PC-3 (cell line): ENCODE data around the gene WNT1. TPM values are rescaled to one million over a fixed set of nuclear protein-coding genes. Genes with fewer than 3 reads are reported as not detected.

Source experiments
- ATAC-seq: fragments of 200-7000 bp; cut with Tn5 transposase; 2 replicates; pipeline ENCODE4 v1.9.1; 2020; ENCODE audit warnings: mild to moderate bottlenecking, moderate library complexity
- BruUV-seq: library from RNA; stranded (reverse); fragments of 400-500 nt; replicated peaks from 2 replicates; lab custom pipeline; 2021; lab: Mats Ljungman, UMichigan
- CTCF ChIA-PET: fragments of 300-600 bp; sonication (Branson Sonifier 250); formaldehyde crosslinking; loops from one replicate; lab custom pipeline; 2022; ENCODE audit warnings: antibody characterized with exemption; lab: Charles Lee
- POLR2A ChIA-PET: fragments of 300-600 bp; sonication (Branson Sonifier 250); formaldehyde crosslinking; loops from one replicate; lab custom pipeline; 2022; ENCODE audit warnings: antibody characterized with exemption; ENCODE audit not compliant: unreplicated experiment; lab: Charles Lee
- DNase-seq: peaks from one replicate; pipeline ENCODE4 v3.0.0-alpha.2; 2015
- H2AFZ ChIP-seq: fragments of 300-600 bp; sonication (generic); 2 replicates; pipeline ENCODE4 v1.6.0; 2016; ENCODE audit warnings: antibody characterized with exemption, low read length
- H3F3A ChIP-seq: fragments of 300-600 bp; sonication (generic); one replicate; pipeline ENCODE4 v1.6.0; 2017; ENCODE audit warnings: antibody characterized with exemption, low read length, control low read depth, mild to moderate bottlenecking; ENCODE audit not compliant: unreplicated experiment
- H3K27ac ChIP-seq: fragments of 300-600 bp; sonication (generic); 2 replicates; pipeline ENCODE4 v1.5.1; 2016; ENCODE audit warnings: mild to moderate bottlenecking, low read length
- H3K27me3 ChIP-seq: fragments of 300-600 bp; sonication (generic); 2 replicates; pipeline ENCODE4 v1.6.1; 2016; ENCODE audit warnings: low read length, mixed read lengths
- H3K36me3 ChIP-seq: fragments of 300-600 bp; sonication (generic); 2 replicates; pipeline ENCODE4 v1.6.1; 2016; ENCODE audit warnings: low read depth, mixed run types, low read length, mixed read lengths
- H3K4me1 ChIP-seq: fragments of 300-600 bp; sonication (generic); 2 replicates; pipeline ENCODE4 v1.5.1; 2016; ENCODE audit warnings: low read length; ENCODE audit not compliant: insufficient read depth
- H3K4me2 ChIP-seq: fragments of 300-600 bp; sonication (generic); 2 replicates; pipeline ENCODE4 v1.6.0; 2016; ENCODE audit warnings: low read length
- H3K4me3 ChIP-seq: fragments of 300-600 bp; sonication (generic); 2 replicates; pipeline ENCODE4 v1.5.1; 2016; ENCODE audit warnings: mild to moderate bottlenecking, low read length, mixed read lengths
- H3K79me2 ChIP-seq: fragments of 300-600 bp; sonication (generic); 2 replicates; pipeline ENCODE4 v1.6.1; 2017; ENCODE audit warnings: low read length, mixed read lengths
- H3K9ac ChIP-seq: fragments of 300-600 bp; sonication (generic); 2 replicates; pipeline ENCODE4 v1.6.0; 2016; ENCODE audit warnings: mild to moderate bottlenecking, low read length
- H3K9me2 ChIP-seq: fragments of 300-600 bp; sonication (generic); replicated peaks from 2 replicates; pipeline ENCODE4 v1.6.1; 2016; ENCODE audit warnings: mixed run types, low read length, mixed read lengths
- H3K9me3 ChIP-seq: fragments of 300-600 bp; sonication (generic); 2 replicates; pipeline ENCODE4 v1.6.1; 2016; ENCODE audit warnings: low read length, mixed read lengths
- H4K20me1 ChIP-seq: fragments of 300-600 bp; sonication (generic); 2 replicates; pipeline ENCODE4 v1.6.1; 2016; ENCODE audit warnings: low read length, mixed read lengths
- EZH2 ChIP-seq: fragments of 300-600 bp; sonication (generic); IDR thresholded peaks from one replicate; pipeline ENCODE4 v1.6.1; 2017; ENCODE audit warnings: antibody characterized with exemption, mild to moderate bottlenecking, low read length; ENCODE audit not compliant: unreplicated experiment
- EZH2phosphoT487 ChIP-seq: fragments of 300-600 bp; sonication (generic); IDR thresholded peaks from 2 replicates; pipeline ENCODE4 v1.6.1; 2018; ENCODE audit warnings: mild to moderate bottlenecking, antibody characterized with exemption, low read length, borderline replicate concordance
- intact Hi-C: fragments of 100-400 bp; cut with micrococcal nuclease; formaldehyde crosslinking; loops from 2 replicates; pipeline ENCODE4 v1.9.0; 2023
- total RNA-seq: library from RNA; depleted of rRNA; stranded (reverse); fragments of >200 nt; gene quantifications from 2 replicates; pipeline ENCODE4 v1.2.3, GENCODE V29; 2014
- TF ChIP-seq, protein P1 (sequence below): fragments of 300-600 bp; sonication (generic); conservative IDR thresholded peaks from 2 replicates; pipeline ENCODE4 v1.5.1; 2017; ENCODE audit warnings: antibody characterized with exemption, low read depth, mild to moderate bottlenecking, low read length

The WNT1 gene
- total RNA-seq, 1 experiment from 2014 or later: not detected

DNA sequence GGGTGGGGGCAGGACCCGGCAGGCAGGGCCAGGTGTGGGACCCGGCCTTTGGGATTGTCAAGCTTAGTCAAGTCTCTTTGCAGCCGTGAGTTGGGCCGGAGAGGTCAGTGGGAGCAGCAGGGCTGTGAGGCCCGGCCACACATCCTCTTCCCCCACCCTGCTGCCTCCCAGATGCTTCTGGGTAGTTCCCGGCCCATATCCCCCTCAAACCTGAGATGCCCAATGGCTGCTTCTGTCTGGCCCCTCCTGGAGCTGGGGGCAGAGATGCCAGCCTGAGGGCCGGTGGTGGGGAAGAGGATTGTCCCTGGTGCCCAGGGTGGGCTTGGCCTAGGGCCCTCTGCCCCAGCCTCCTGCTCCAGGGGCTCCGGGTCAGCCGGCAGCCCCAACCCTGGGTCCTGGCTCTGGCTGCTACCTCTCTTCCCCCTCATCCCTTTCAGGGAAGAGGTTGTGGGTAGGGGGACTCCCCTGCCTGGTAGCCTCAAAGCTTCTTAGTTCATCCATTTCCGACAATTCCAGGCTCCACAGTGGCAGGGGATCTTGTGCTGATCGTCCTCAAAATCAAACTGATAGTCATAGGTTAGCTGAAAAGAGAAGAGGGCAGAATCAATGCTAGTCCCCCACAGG, 43.3 kb downstream of the WNT1 start:
- BruUV-seq: no TSS peak
- Histone ChIP-seq H3K4me2 (no peak overlapping the region), H3K4me3 (no peak overlapping the region), H4K20me1 (no peaks in the 10 kb centered on the region), H3K79me2 (peaks cover 20% of the 10 kb centered on the region), H3K9me2 (no peaks in the 10 kb centered on the region), H3K27me3 (no peaks in the 10 kb centered on the region), H3K27ac (no peak overlapping the region), H3K36me3 (peaks cover 25% of the 10 kb centered on the region), H3K9ac (no peak overlapping the region), H2AFZ (no peak overlapping the region), H3K4me1 (peaks cover 18% of the 10 kb centered on the region), H3F3A (peaks cover 4% of the 10 kb centered on the region), H3K9me3 (no peaks in the 10 kb centered on the region)
- intact Hi-C loops: no loop called here
- ChIA-PET CTCF (no interaction called here), POLR2A (no interaction called here)
- no peak for DNase-seq
- no peak for ATAC-seq
- TF ChIP-seq, protein P1, sequence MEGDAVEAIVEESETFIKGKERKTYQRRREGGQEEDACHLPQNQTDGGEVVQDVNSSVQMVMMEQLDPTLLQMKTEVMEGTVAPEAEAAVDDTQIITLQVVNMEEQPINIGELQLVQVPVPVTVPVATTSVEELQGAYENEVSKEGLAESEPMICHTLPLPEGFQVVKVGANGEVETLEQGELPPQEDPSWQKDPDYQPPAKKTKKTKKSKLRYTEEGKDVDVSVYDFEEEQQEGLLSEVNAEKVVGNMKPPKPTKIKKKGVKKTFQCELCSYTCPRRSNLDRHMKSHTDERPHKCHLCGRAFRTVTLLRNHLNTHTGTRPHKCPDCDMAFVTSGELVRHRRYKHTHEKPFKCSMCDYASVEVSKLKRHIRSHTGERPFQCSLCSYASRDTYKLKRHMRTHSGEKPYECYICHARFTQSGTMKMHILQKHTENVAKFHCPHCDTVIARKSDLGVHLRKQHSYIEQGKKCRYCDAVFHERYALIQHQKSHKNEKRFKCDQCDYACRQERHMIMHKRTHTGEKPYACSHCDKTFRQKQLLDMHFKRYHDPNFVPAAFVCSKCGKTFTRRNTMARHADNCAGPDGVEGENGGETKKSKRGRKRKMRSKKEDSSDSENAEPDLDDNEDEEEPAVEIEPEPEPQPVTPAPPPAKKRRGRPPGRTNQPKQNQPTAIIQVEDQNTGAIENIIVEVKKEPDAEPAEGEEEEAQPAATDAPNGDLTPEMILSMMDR: no peak

DNA sequence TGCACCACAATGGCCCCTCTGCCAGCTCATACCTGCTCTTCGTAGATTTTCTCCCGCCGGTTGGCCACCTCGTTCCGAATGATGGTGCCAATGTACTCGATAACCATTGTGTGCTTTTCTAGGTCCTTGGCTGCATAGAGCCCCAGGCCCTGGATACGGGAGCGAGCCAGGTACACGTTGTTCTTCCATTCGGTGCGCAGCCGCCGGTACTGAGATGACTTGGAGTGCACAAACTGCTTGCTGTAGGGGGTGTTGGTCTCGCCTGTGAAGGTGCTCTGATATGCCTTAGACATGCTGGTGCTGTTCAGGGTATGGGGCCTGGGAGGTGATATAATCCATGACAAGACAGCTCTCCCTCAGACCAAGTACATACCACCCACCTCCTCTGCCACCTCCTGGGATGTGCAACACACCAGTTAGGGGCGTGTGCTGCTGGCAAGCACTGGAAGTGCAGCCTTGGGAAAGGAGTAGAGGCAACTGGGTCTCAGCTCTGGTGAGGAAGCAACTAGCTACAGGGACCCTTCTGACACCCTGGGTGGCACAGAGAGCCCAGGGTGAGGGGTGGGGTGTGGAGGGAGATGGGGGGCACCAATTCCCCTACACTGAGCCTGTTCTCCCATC, 44.5 kb downstream of the WNT1 start:
- Histone ChIP-seq H3K9me2 (no peaks in the 10 kb centered on the region), H3K4me1 (peaks cover 9% of the 10 kb centered on the region), H3K27me3 (no peaks in the 10 kb centered on the region), H3K9ac (no peak overlapping the region), H2AFZ (no peak overlapping the region), H3K36me3 (peaks cover 28% of the 10 kb centered on the region), H3K4me3 (no peak overlapping the region), H3K27ac (no peak overlapping the region), H4K20me1 (no peaks in the 10 kb centered on the region), H3K9me3 (no peaks in the 10 kb centered on the region), H3F3A (peaks cover 4% of the 10 kb centered on the region), H3K79me2 (peaks cover 7% of the 10 kb centered on the region), H3K4me2 (no peak overlapping the region)
- intact Hi-C loops: no loop called here
- ChIA-PET POLR2A (no interaction called here), CTCF (no interaction called here)
- DNase-seq (no peak), ATAC-seq (no peak)
- BruUV-seq: no TSS peak
- TF ChIP-seq EZH2phosphoT487 (no peak), EZH2 (no peak)
- TF ChIP-seq, protein P1: no peak

DNA sequence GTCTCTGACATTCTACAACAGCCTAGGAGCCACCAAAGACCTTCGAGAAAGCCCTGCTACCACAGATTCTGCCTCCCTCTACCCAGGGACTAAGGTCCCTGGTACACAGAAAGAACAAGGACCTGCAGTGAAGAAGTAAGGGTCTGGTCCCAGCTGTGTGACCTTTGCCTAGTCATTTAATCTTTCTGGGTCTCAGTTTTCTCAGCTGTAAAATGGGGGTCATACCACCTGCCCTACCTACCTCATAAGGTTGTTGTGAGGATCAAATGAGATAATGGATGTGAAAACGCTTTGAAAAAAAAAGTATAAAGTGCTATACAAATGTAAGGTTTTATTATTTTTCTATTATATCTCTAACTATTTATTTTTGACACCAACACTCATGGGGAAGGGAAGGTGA, 45.7 kb downstream of the WNT1 start:
- Histone ChIP-seq H2AFZ (no peak overlapping the region), H3K9ac (no peak overlapping the region), H3K4me1 (peaks cover 7% of the 10 kb centered on the region; the same call in 1 of the 2 replicates), H3K36me3 (peaks cover 31% of the 10 kb centered on the region), H3K79me2 (no peaks in the 10 kb centered on the region), H3K4me2 (no peak overlapping the region), H3K27me3 (no peaks in the 10 kb centered on the region), H3K4me3 (no peak overlapping the region), H3K9me3 (no peaks in the 10 kb centered on the region), H3K9me2 (no peaks in the 10 kb centered on the region), H4K20me1 (no peaks in the 10 kb centered on the region), H3K27ac (no peak overlapping the region), H3F3A (peaks cover 4% of the 10 kb centered on the region)
- ATAC-seq (no peak), DNase-seq (no peak)
- TF ChIP-seq EZH2phosphoT487 (no peak), EZH2 (no peak)
- TF ChIP-seq, protein P1: no peak
- intact Hi-C loops: no loop called here
- ChIA-PET CTCF (interaction anchor here (0.6 kb wide), 1 partner anchor 27 kb away, joined by 5 read pairs; no protein-coding TSS in a partner anchor), POLR2A (interaction anchor here (0.7 kb wide), 1 partner anchor 25 kb away, joined by 8 read pairs; no protein-coding TSS in a partner anchor)
- no TSS peak for BruUV-seq
